DMS114 treated with DMSO at 0.1 percent for 48 hours (cell line): Measurements from ENCODE around the gene LBX2.

Experiments used
- DNase-seq: peaks from one replicate; lab custom pipeline; 2025; ENCODE audit not compliant: unreplicated experiment; lab: John Stamatoyannopoulos, UW

LBX2 gene

GRCh38 chr2:74526649-74527230, 27.3 kb upstream of the LBX2 start:
- no peak for DNase-seq

- DNase-seq = peak; percentile 66
Measured at GRCh38 chr2:74525717-74526648, 26.6 kb upstream of the LBX2 start, which contains the start of gene DQX1. TSS of gene DQX1 (minus strand) at chr2:74526231. CDS start at chr2:74525729, 502 bp downstream.

DNA sequence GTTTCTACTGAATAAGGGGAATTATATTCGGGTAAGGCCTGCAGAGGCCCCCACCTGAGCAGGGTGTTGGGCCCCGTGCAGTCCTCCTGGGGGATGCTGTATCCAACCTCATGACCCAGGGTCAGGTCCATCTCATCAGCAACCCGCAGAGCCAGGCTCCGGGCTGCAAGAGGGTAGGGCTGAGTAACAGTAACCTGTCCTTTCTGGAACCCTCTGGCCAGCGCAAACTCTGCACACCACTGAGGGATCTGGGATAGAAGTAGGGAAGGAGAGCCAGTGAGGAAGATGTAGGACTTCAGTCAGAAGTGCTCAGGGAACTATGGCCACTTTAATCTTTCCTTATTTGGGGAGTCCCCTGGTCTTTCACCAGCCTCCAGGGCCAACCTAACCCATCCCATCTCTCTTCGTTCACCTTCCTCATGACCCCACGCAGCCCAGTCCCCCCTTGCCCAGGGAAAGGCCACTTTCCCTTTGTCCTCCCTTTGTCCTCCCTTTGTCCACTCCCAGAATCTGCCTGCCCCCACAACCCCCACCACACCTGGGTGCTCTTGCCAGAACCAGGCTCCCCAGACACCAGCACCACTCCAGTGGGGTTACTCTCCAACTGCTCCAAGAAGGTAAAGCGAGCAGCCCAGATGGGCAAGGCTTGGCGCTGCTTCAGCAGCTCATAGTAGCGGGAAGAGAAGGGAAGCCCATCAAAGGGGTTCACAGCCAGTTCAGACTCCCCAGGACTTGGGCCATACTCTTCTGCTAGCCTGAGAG, 25.7 kb upstream of the LBX2 start:
- DNase-seq = no peak

DNA sequence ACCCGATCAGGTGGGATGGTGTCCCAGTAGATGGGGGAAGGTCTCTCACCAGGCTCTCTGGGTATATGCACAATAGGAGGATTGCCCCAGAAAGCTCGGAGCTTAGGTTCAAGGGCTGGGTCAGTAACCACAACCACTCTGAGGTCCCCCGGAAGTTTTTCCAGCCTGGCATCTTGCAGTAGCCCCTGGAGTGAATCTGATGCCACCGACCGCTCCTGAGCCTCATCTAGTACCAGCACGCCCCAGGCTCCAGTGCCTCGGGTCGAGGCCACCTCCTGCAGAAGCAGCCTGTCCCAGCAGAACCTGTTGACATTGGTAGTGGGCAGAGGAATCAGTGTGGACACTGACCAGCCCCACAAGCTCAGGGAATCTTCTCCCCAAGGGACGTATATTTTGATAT, 24.6 kb upstream of the LBX2 start:
- DNase-seq = no peak

- DNase-seq = no peak
Measured at GRCh38 chr2:74522516-74522915, 23.1 kb upstream of the LBX2 start.

- DNase-seq = no peak
Measured at GRCh38 chr2:74516650-74517049, 17.2 kb upstream of the LBX2 start.

DNA sequence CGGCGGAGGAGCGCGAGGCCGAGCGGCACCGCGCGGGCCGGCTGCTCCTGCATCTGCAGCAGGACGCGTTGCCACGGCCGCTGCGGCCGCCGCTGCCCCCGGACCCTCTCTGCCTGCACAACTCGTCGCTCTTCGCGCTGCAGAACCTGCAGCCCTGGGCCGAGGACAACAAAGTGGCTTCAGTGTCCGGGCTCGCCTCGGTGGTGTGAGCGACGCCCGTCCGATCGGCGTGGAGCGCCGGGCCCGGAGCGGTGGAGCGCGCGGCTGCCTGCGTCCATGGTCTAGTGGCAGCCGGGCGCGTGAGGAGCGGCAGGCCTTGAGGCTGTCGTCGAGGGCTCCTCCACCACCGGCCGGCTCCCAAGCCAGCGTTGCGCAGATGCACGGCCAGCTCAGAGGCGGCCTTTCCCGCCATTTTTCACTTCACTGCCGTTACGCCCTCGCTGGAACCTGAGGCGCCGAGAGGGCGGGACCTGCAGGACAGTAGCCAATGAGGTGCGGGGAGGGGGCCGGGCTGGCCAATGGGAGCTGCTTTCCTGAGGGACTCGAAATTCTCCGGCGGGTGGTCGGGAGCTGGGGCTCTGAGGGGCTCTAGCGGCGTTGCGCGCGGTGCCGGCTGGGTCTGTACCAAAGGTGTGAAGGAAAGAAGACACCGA, 16.7 kb upstream of the LBX2 start:
- no peak for DNase-seq

DNA sequence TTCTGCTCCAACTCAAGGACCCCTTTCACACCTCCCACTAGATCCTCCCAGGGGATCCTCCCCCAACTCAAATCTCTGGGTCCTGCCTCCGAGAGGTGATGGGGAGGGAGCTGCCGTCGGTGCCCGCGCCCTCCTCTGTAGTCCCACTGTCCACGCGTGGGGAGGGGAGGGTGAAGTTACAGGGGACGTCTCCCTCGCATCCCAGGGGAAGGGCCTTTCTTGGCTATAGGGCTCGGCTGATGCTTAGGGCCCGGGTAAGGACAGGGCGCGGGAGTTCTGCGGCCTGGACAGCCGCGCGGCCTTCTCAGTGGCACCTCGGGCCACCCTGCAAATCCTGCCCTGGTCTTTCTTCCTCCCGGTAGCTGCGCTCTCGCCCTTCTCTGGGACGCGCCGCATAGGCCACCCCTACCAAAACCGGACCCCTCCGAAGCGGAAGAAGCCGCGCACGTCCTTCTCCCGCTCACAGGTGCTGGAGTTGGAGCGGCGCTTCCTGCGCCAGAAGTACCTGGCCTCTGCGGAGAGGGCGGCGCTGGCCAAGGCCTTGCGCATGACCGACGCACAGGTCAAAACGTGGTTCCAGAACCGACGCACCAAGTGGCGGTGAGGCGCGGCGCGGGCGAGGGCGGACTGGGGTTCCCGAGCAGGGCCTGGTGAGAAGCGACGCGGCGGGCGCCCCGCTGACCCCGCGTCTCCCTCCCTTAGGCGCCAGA, 16.0 kb upstream of the LBX2 start:
- DNase-seq = no peak

DNA sequence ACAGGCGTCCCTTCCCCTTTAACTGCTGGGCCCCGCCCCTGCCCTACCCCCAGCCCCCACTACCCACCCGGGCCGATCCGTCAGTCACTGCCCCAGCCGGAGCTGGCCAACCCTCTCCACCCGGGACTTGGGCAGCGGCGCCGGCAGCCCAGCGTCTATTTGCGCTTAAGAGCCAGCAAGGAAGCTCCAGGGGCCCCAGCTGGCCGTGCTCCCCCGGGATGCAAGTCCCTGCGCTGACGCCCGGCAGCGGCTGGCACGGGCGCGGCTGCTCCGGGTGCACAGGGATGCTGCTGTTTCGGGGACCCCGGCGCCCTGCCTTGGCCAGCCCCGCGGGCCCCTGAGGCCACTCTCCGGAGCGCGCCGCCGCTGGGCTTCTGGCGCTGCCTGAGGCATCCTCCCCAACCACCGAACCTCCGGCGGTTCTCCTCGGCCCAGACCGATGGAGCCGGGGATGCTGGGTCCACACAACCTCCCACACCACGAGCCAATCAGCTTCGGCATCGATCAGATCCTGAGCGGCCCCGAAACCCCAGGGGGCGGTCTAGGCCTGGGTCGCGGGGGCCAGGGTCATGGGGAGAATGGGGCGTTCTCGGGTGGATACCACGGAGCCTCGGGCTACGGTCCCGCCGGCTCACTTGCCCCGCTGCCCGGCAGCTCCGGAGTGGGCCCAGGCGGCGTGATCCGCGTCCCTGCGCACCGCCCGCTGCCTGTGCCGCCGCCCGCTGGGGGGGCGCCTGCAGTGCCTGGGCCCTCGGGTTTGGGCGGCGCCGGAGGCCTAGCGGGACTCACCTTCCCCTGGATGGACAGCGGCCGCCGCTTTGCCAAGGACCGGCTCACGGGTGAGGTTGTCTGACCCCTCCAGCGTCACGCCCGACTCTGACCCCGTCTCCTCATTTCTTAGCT, 15.2 kb upstream of the LBX2 start, which contains the start of gene TLX2:
TLX2 (plus strand) TSS at position 83 of the 903 bp plus-strand sequence; CDS start at position 440, 357 bp downstream.
- DNase-seq = no peak

DNA sequence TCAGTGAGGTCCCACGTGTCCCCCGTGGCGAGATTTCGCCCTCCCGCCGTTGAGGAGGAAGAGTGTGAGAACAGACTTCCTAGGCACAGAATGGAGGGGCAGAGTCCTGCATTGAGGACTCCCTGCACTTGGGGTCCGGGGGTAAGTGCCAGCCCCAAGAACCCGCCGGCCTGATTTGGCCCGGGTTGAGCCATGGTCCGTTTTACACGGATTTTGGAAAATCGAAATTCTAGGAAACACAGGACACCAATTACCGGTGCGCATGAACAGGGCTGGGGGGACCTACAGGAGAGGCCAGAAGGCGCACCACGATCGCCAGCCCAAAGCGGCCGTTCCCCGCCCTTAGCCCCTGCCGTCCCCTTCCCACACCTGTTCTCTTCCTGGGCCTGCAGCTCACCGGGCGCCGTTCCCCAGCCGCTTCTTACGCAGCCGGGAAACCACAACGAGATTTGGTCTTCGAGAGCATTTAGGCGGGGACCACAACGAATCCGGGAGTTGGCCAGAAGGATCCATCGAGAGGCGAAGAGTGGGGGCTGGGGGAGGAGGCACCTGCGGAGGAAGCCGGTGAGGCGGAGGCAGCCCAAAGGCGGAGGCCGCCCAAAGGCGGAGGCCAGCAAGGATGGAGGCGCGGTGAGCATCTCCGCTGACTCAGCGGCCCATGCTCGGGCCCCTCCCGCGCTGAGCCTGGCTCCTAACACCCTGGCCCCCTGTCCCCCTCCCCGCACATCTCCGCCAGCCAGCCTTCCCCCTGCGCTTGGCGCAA, 14.4 kb upstream of the LBX2 start:
- DNase-seq = no peak

DNA sequence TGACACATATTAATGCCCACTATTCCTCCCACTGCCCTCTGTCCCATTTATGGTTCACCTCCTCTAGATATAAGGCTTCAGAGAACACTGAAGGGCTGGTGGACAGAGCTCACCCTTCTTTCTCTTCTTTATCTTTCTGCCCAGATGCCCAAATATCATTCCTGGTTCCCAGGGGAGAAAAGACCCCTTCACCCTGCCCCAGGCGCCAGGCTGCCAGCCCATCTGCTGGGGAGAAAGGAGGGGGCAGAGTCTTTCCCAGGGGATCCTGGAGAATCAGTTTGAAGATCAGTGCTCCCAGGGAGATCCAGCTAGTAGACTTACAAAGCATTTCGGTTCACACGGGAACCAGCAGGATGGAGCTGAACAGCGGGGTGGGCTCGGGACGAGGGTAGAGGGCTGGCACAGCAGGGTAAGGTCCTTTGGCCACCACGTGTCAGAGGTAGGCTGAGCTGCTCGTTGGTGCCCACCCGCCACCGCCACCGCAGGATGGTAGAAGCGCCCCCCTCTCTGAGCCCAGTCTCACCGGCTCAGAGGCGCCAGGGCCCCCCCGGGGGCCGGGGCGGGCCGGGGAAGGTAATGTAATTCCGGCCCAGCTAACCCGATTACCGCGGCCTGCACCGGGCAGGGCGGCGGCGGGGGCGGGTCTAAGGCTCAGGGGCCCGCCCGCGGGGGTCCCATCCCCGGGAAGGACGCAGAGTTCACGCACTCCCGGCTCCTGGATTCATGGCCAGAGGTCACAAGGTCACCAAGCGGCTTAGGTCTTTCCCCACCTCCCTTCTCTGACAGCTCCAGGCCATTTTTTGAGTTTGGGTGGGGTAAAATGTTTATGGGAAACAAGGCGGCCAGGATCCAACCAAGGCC, 13.6 kb upstream of the LBX2 start:
- no peak for DNase-seq

DNA sequence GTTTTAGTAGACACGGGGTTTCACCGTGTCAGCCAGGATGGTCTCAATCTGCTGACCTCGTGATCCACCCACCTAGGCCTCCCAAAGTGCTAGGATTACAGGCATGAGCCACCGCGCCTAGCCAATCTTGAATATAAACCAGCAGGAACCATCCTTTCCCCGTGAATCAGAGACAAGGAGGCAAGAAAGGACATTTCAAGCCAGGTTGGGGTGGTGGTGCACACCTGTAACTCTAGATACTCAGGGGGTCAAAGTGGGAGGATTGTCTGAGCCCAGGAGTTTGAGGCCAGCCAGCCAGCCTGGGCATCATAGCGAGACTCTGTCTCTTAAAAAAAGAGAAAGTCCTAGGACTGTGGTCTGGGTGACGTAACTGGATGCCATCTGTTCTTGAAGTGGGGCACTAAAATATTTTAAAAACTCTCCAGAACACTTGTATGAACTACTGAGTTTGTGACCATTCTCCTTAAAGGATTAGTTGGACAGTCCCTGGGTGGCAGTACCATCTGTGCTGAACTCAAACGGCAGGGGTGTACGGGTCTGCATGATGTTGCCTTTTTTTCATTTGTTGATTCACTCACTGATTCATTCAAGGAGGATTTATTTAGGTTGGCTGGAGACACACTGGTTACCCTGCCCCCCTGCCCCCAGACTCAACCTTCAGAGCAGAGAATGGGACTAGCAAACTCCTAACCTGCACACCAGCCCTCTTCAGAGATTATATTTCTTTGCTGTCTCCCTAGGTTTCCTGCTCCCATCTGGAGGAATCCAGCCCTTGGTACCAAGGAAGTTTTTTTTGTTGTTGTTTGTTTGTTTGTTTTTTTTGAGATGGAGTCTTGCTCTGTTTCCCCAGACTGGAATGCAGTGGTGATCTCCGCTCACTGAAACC, 11.9 kb upstream of the LBX2 start:
- DNase-seq = no peak

GRCh38 chr2:74510272-74510671, 10.9 kb upstream of the LBX2 start:
- no peak for DNase-seq

GRCh38 chr2:74507926-74508520, 8.6 kb upstream of the LBX2 start:
- DNase-seq = no peak

GRCh38 chr2:74507145-74507925, 7.9 kb upstream of the LBX2 start, which contains the start of gene PCGF1:
TSS of gene PCGF1 (minus strand) at chr2:74507695. CDS start at chr2:74507668, 27 bp downstream.
- DNase-seq = peak; percentile 96
